ENCODE data around the gene GATA2.

GATA2 gene

GRCh38 chr3:128504963-128505730 lies 12.1 kb upstream of the GATA2 start:
- no peak for ATAC-seq

DNA sequence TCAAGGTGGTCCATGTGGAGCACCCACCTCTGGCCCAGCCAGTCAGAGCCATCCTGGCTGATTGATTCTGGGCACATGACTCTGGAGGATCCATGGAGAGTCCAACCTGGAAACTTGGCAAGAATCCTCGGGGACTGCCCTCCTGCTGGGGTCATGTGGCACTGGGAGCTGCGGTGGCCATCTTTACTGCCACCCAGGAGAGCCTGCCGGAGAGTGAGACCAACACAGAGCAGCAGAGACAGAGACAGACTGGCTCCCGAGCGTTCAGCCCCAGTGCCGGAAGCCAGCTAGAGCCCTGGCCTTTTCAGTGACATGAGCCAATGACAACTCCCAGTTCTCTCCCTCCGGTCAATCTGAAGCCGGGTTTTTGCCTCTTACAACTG lies 11.5 kb upstream of the GATA2 start:
- TF ChIP-seq ZFP30 (CRISPR knock-in tag; IDR thresholded peaks at IDR 0.05) (no peak), TOX (CRISPR knock-in tag; IDR thresholded peaks at IDR 0.05; ENCODE audit: borderline replicate concordance) (no peak), OSR1 (CRISPR knock-in tag; IDR thresholded peaks at IDR 0.05) (no peak), POU6F1 (CRISPR knock-in tag; IDR thresholded peaks at IDR 0.05; ENCODE audit: borderline replicate concordance, low read depth) (no peak), ZFP3 (CRISPR knock-in tag; IDR thresholded peaks at IDR 0.05) (no peak), ARNTL (CRISPR knock-in tag; IDR thresholded peaks at IDR 0.05; ENCODE audit: borderline replicate concordance, low read depth) (no peak)
- TF ChIP-seq, protein P1, sequence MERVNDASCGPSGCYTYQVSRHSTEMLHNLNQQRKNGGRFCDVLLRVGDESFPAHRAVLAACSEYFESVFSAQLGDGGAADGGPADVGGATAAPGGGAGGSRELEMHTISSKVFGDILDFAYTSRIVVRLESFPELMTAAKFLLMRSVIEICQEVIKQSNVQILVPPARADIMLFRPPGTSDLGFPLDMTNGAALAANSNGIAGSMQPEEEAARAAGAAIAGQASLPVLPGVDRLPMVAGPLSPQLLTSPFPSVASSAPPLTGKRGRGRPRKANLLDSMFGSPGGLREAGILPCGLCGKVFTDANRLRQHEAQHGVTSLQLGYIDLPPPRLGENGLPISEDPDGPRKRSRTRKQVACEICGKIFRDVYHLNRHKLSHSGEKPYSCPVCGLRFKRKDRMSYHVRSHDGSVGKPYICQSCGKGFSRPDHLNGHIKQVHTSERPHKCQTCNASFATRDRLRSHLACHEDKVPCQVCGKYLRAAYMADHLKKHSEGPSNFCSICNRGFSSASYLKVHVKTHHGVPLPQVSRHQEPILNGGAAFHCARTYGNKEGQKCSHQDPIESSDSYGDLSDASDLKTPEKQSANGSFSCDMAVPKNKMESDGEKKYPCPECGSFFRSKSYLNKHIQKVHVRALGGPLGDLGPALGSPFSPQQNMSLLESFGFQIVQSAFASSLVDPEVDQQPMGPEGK (CRISPR knock-in tag; IDR thresholded peaks at IDR 0.05; ENCODE audit: borderline replicate concordance), result no peak
- no peak for ATAC-seq

More at GRCh38 chr3:128504963-128505730, 12.1 kb upstream of the GATA2 start:
- TF ChIP-seq, protein P2, sequence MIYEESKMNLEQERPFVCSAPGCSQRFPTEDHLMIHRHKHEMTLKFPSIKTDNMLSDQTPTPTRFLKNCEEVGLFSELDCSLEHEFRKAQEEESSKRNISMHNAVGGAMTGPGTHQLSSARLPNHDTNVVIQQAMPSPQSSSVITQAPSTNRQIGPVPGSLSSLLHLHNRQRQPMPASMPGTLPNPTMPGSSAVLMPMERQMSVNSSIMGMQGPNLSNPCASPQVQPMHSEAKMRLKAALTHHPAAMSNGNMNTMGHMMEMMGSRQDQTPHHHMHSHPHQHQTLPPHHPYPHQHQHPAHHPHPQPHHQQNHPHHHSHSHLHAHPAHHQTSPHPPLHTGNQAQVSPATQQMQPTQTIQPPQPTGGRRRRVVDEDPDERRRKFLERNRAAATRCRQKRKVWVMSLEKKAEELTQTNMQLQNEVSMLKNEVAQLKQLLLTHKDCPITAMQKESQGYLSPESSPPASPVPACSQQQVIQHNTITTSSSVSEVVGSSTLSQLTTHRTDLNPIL (CRISPR knock-in tag; IDR thresholded peaks at IDR 0.05; ENCODE audit: low read depth), result no peak
- TF ChIP-seq TOX (CRISPR knock-in tag; IDR thresholded peaks at IDR 0.05; ENCODE audit: borderline replicate concordance) (no peak), ZC3H10 (CRISPR knock-in tag; IDR thresholded peaks at IDR 0.05) (no peak), ZNF70 (CRISPR knock-in tag; IDR thresholded peaks at IDR 0.05) (no peak)

- no peak for ATAC-seq
- no peak for TF ChIP-seq ZNF70 (CRISPR knock-in tag; IDR thresholded peaks at IDR 0.05)
- TF ChIP-seq BACH2 (CRISPR knock-in tag; IDR thresholded peaks at IDR 0.05; ENCODE audit: borderline replicate concordance), result no peak
- no peak for TF ChIP-seq POU6F1 (CRISPR knock-in tag; IDR thresholded peaks at IDR 0.05; ENCODE audit: borderline replicate concordance, low read depth)
- no peak for TF ChIP-seq OSR1 (CRISPR knock-in tag; IDR thresholded peaks at IDR 0.05)
- no peak for TF ChIP-seq RARB (CRISPR knock-in tag; IDR thresholded peaks at IDR 0.05)
- no peak for TF ChIP-seq ZFP30 (CRISPR knock-in tag; IDR thresholded peaks at IDR 0.05)
- no peak for TF ChIP-seq GLIS3 (CRISPR knock-in tag; IDR thresholded peaks at IDR 0.05)
- no peak for TF ChIP-seq PPARA (CRISPR knock-in tag; IDR thresholded peaks at IDR 0.05; ENCODE audit: borderline replicate concordance)
- TF ChIP-seq, protein P3, sequence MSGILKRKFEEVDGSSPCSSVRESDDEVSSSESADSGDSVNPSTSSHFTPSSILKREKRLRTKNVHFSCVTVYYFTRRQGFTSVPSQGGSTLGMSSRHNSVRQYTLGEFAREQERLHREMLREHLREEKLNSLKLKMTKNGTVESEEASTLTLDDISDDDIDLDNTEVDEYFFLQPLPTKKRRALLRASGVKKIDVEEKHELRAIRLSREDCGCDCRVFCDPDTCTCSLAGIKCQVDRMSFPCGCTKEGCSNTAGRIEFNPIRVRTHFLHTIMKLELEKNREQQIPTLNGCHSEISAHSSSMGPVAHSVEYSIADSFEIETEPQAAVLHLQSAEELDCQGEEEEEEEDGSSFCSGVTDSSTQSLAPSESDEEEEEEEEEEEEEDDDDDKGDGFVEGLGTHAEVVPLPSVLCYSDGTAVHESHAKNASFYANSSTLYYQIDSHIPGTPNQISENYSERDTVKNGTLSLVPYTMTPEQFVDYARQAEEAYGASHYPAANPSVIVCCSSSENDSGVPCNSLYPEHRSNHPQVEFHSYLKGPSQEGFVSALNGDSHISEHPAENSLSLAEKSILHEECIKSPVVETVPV (CRISPR knock-in tag; IDR thresholded peaks at IDR 0.05), result no peak
- TF ChIP-seq, protein P1 (CRISPR knock-in tag; IDR thresholded peaks at IDR 0.05; ENCODE audit: borderline replicate concordance), result no peak
- TF ChIP-seq TOX (CRISPR knock-in tag; IDR thresholded peaks at IDR 0.05; ENCODE audit: borderline replicate concordance), result no peak
- TF ChIP-seq ZNF565 (CRISPR knock-in tag; conservative IDR thresholded peaks at IDR 0.05; ENCODE audit: low read depth), result no peak
- TF ChIP-seq SNAI2 (CRISPR knock-in tag; IDR thresholded peaks at IDR 0.05), result no peak
- TF ChIP-seq ARNTL (CRISPR knock-in tag; IDR thresholded peaks at IDR 0.05; ENCODE audit: borderline replicate concordance, low read depth), result no peak
- TF ChIP-seq ESRRG (CRISPR knock-in tag; IDR thresholded peaks at IDR 0.05), result no peak
- no peak for TF ChIP-seq ZFP3 (CRISPR knock-in tag; IDR thresholded peaks at IDR 0.05)
- no peak for TF ChIP-seq CSDC2 (CRISPR knock-in tag; IDR thresholded peaks at IDR 0.05)
- TF ChIP-seq, protein P4, sequence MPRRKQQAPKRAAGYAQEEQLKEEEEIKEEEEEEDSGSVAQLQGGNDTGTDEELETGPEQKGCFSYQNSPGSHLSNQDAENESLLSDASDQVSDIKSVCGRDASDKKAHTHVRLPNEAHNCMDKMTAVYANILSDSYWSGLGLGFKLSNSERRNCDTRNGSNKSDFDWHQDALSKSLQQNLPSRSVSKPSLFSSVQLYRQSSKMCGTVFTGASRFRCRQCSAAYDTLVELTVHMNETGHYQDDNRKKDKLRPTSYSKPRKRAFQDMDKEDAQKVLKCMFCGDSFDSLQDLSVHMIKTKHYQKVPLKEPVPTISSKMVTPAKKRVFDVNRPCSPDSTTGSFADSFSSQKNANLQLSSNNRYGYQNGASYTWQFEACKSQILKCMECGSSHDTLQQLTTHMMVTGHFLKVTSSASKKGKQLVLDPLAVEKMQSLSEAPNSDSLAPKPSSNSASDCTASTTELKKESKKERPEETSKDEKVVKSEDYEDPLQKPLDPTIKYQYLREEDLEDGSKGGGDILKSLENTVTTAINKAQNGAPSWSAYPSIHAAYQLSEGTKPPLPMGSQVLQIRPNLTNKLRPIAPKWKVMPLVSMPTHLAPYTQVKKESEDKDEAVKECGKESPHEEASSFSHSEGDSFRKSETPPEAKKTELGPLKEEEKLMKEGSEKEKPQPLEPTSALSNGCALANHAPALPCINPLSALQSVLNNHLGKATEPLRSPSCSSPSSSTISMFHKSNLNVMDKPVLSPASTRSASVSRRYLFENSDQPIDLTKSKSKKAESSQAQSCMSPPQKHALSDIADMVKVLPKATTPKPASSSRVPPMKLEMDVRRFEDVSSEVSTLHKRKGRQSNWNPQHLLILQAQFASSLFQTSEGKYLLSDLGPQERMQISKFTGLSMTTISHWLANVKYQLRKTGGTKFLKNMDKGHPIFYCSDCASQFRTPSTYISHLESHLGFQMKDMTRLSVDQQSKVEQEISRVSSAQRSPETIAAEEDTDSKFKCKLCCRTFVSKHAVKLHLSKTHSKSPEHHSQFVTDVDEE (CRISPR knock-in tag; IDR thresholded peaks at IDR 0.05), result no peak
- TF ChIP-seq ZNF8 (CRISPR knock-in tag; IDR thresholded peaks at IDR 0.05), result no peak
- no peak for TF ChIP-seq TCF4 (CRISPR knock-in tag; IDR thresholded peaks at IDR 0.05; ENCODE audit: borderline replicate concordance)
Measured at GRCh38 chr3:128503751-128504532, 10.9 kb upstream of the GATA2 start.

Data from SK-N-SH treated with all-trans-retinoic acid at 6 μM for 48 hours (cell line).